Panc1 (cell line): Measurements from ENCODE around the gene SAP30.

Experiments used
- CTCF ChIP-seq: fragments of 450-650 bp; IDR thresholded peaks from 2 replicates; pipeline ENCODE4 v1.5.1; 2017; ENCODE audit warnings: mild to moderate bottlenecking
- POLR2AphosphoS5 ChIP-seq: IDR thresholded peaks from 2 replicates; pipeline ENCODE4 v1.6.1; 2012; ENCODE audit warnings: mild to moderate bottlenecking, low read depth, low read length, moderate library complexity
- REST ChIP-seq, 2 experiments: IDR thresholded peaks; 2 replicates each; pipeline ENCODE4 v1.6.1; 2011 to 2012; ENCODE audit warnings: low read depth in 2 of 2, control low read depth in 1 of 2, low read length in 1 of 2, mild to moderate bottlenecking in 1 of 2, moderate library complexity in 1 of 2; ENCODE audit not compliant: insufficient read depth in 1 of 2

- TF ChIP-seq CTCF = no peak
- TF ChIP-seq POLR2AphosphoS5 = 0 out of 2 replicates have a peak, but pooled peaks have one; percentile 21
- TF ChIP-seq REST (IDR thresholded peaks at IDR 0.05; ENCODE audit: insufficient read depth in 1 of 2, low read depth in 2 of 2, low read length in 1 of 2) = no peak
These were observed 37.6 kb upstream of the SAP30 start for GRCh38 chr4:173332963-173333657.
